ENCODE measurements around the gene GLI3.
A peak's percentile ranks its signal among the peaks of the same experiment; 100 is the strongest.

The GLI3 gene

DNA sequence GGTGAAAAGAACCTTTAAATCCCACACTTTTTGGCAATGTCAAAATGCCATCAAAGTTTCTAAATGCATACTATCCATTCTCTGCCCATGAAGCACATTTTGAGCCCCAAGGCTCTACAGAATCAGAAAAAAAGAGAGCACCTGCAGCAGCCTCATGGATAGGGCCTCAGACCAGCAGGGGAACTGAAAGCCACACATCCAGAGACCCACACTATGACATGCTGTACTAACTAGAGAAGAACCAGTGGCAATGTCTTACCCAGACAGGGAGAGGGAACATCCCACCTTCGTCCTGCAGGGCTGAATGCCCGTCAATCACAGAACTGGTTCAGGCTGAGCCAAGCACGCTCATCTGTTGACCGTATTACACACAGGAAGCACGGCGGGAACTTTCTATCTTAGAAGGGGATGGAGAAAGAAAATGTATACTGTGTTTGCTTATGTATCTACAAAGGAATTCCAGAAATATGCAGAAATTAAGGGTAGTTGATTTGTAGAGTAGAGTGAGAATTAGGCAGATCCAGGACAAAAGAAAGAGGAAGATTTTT is 237.2 kb downstream of the GLI3 start:
- Histone ChIP-seq H3K27ac (ENCODE audit: insufficient read depth, low read depth, low read length, poor library complexity, severe bottlenecking) (no peak overlapping the region), H3K9me3 (ENCODE audit: control insufficient read depth, low read length) (no peaks in the 10 kb centered on the region), H3K4me3 (ENCODE audit: insufficient read depth, low read depth, low read length) (no peak overlapping the region), H3K27me3 (ENCODE audit: control insufficient read depth, insufficient read depth, low read length, poor library complexity, severe bottlenecking) (no peaks in the 10 kb centered on the region), H3K4me1 (ENCODE audit: control insufficient read depth, insufficient read depth, low read length) (no peaks in the 10 kb centered on the region), H3K36me3 (ENCODE audit: control insufficient read depth, insufficient read depth, low read length) (peaks cover 17% of the 10 kb centered on the region)
- 93 to 95% methylated on average over 6 of the region's 6 CpGs for WGBS, 2 experiments

DNA sequence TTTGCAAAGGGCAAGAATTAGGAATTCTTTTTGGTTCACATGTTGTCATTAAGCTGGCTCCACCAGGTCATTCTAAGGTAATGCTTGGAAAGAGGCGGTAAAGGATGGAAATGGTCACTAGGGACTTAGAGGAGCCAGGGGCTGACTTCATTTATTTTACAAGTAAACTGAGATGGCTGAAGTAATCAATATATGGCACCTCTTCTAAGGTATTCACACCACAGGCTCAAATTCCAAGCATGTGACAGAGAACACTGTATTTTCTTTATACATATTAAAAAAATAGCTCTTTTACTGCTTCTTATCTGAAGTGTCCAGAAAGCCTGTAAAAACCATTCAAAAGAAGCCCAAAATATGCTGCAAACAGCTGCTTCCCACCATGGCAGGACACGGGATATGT is 239.0 kb downstream of the GLI3 start:
- Histone ChIP-seq H3K4me1 (ENCODE audit: control insufficient read depth, insufficient read depth, low read length) (no peaks in the 10 kb centered on the region), H3K36me3 (ENCODE audit: control insufficient read depth, insufficient read depth, low read length) (peaks cover 17% of the 10 kb centered on the region), H3K9me3 (ENCODE audit: control insufficient read depth, low read length) (no peaks in the 10 kb centered on the region), H3K27ac (ENCODE audit: insufficient read depth, low read depth, low read length, poor library complexity, severe bottlenecking) (no peak overlapping the region), H3K27me3 (ENCODE audit: control insufficient read depth, insufficient read depth, low read length, poor library complexity, severe bottlenecking) (no peaks in the 10 kb centered on the region), H3K4me3 (ENCODE audit: insufficient read depth, low read depth, low read length) (no peak overlapping the region)
- WGBS, 2 experiments: 93 to 95% methylated on average over 2 of the region's 2 CpGs

DNA sequence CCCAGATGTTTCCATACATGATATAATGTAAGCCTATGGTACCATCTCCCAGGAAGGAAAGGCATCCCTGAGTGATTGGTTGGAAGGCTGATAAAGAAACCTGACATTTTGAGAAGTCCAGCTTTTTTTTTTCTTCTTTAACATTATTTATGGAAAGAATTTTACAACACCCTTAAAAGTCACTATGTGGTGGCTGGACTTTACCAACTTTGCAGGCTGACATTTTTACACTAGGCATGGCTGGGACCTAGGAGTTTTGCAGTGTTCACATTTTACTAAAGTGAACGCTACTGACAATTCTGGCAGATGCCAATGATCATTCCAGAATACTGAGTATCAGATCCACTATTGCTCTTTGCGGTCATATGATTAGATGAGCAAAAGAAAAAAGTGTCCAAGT is 239.9 kb downstream of the GLI3 start:
- H3K4me1 ChIP-seq (ENCODE audit: control insufficient read depth, insufficient read depth, low read length): no peaks in the 10 kb centered on the region
- H3K36me3 ChIP-seq (ENCODE audit: control insufficient read depth, insufficient read depth, low read length): peaks cover 10% of the 10 kb centered on the region
- no peak overlapping the region for H3K27ac ChIP-seq (ENCODE audit: insufficient read depth, low read depth, low read length, poor library complexity, severe bottlenecking)
- H3K9me3 ChIP-seq (ENCODE audit: control insufficient read depth, low read length): no peaks in the 10 kb centered on the region
- 94 to 99% methylated on average over 2 of the region's 2 CpGs for WGBS, 2 experiments
- no peak overlapping the region for H3K4me3 ChIP-seq (ENCODE audit: insufficient read depth, low read depth, low read length)
- H3K27me3 ChIP-seq (ENCODE audit: control insufficient read depth, insufficient read depth, low read length, poor library complexity, severe bottlenecking): no peaks in the 10 kb centered on the region

DNA sequence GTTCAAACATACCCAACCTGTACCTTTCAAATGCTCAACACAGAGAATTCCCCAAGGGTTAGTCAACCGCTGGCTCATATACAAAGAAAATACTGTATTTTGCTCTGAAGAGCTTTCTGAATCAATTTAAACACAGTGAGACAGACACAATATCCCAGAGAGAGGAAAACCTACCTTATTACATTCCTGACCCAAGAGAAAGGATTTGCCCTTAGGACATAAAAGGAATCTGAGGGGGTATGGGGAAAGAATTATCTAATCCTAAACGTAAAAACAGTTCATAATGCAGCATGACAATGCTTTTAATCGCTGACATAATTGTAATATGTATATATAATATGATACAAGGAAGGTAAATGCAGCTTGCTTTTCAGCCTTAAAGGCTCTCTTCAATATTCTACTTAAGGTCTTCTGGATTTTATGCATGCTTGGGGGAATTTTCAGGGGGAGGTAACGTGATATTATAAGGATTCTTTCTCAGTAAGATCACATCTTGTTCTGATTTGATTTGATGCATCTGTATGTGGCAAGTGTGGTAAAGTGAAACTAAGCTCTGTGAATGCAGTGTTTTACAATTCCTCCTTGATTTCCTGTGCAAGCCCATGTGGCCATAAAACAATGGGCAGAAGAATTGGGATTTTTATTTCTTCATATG is 240.5 kb downstream of the GLI3 start:
- H3K4me3 ChIP-seq (ENCODE audit: insufficient read depth, low read depth, low read length): no peak overlapping the region
- 93 to 100% methylated on average over 2 of the region's 4 CpGs for WGBS, 2 experiments
- H3K27me3 ChIP-seq (ENCODE audit: control insufficient read depth, insufficient read depth, low read length, poor library complexity, severe bottlenecking): no peaks in the 10 kb centered on the region
- H3K27ac ChIP-seq (ENCODE audit: insufficient read depth, low read depth, low read length, poor library complexity, severe bottlenecking): no peak overlapping the region
- peaks cover 10% of the 10 kb centered on the region for H3K36me3 ChIP-seq (ENCODE audit: control insufficient read depth, insufficient read depth, low read length)
- H3K9me3 ChIP-seq (ENCODE audit: control insufficient read depth, low read length): no peaks in the 10 kb centered on the region
- no peaks in the 10 kb centered on the region for H3K4me1 ChIP-seq (ENCODE audit: control insufficient read depth, insufficient read depth, low read length)

DNA sequence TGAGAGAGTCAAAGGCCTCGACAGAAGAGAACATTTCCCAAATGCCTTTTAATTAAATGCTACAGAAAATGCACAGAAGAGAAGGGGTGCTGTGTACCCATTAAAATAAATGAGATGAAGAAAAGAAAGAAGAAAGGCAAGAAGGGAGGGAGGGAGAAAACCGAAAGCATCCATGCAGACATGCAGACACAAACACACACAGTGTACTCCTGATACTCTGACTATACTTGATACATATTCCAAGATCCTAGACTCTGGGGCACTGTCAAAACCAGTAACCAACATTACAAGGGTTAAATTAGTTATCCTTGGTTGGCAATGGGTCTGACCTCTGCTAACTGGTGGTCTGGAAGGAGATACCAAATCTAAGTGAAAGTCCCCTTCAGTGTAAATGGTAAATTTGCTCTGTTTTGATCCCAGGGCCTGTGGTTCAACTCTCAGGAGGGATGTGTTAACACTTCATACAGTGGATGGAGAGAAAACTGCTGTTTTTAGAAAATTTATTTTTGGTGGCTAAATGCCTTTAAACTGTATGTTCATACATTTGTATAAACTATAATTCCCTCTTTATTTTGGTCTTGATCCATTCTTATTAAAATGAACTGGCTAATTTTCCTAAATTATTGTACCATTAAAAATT is 241.3 kb downstream of the GLI3 start:
- no peaks in the 10 kb centered on the region for H3K27me3 ChIP-seq (ENCODE audit: control insufficient read depth, insufficient read depth, low read length, poor library complexity, severe bottlenecking)
- no peak overlapping the region for H3K4me3 ChIP-seq (ENCODE audit: insufficient read depth, low read depth, low read length)
- 95% methylated on average over 2 of the region's 2 CpGs; no CpG with 5 or more reads in 1 of the 2 experiments for WGBS, 2 experiments
- no peak overlapping the region for H3K27ac ChIP-seq (ENCODE audit: insufficient read depth, low read depth, low read length, poor library complexity, severe bottlenecking)
- no peaks in the 10 kb centered on the region for H3K4me1 ChIP-seq (ENCODE audit: control insufficient read depth, insufficient read depth, low read length)
- H3K36me3 ChIP-seq (ENCODE audit: control insufficient read depth, insufficient read depth, low read length): peaks cover 10% of the 10 kb centered on the region
- H3K9me3 ChIP-seq (ENCODE audit: control insufficient read depth, low read length): no peaks in the 10 kb centered on the region

DNA sequence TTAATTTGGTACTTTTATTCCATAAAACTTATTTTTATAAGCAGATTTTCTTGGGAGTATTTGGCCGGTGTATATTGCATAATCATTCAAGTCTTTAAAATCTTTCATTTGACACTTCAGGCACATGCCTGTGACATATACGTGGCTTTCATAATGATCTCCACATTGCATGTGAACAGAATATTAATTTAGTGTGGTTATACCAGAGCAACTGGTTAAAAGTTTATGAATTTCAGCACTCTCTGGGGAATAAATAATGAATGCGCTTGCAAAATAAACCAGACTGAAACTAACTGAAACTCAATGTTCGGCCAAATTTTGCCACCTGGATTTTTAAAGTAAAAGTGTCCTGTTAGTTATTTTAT is 242.3 kb downstream of the GLI3 start:
- WGBS, 2 experiments: 82 to 95% methylated on average over 3 to 4 of the region's 4 CpGs

DNA sequence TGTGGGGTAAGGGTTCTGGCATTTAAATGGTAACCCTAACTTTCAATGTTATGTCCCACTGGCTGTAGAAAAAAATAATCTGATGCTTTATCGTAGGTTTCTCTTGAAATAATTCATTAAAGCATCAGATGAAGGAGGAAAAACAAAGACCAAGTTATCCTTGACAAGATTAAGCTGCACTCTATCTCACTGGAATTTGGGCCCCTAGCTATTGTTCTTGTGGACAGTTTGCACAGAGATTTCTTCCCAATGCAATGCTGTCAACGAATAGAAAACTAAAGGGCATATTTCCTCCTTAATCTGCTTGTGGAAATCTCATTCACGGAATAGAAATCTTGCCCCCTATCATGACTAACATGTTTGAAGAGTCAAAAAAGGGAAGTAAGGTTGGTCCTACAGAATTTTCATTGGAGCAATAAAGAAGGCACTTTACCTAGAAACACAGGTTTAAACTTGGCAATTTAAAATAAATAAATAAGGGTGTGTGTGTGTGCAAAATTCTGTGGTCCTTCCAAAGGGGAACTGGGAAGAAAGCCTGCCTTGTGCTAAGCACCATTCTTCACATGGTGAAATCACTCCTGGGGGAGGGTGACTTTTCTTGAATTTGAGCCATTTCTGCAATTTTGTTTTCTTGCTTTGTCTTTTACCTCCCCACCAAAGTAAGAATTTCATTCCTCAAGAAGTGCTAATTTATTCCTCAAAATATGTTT is 242.8 kb downstream of the GLI3 start:
- Histone ChIP-seq H3K27me3 (ENCODE audit: control insufficient read depth, insufficient read depth, low read length, poor library complexity, severe bottlenecking) (no peaks in the 10 kb centered on the region), H3K27ac (ENCODE audit: insufficient read depth, low read depth, low read length, poor library complexity, severe bottlenecking) (no peak overlapping the region), H3K4me1 (ENCODE audit: control insufficient read depth, insufficient read depth, low read length) (no peaks in the 10 kb centered on the region), H3K9me3 (ENCODE audit: control insufficient read depth, low read length) (no peaks in the 10 kb centered on the region), H3K4me3 (ENCODE audit: insufficient read depth, low read depth, low read length) (no peak overlapping the region), H3K36me3 (ENCODE audit: control insufficient read depth, insufficient read depth, low read length) (peaks cover 7% of the 10 kb centered on the region)
- 93 to 96% methylated on average over 3 of the region's 3 CpGs for WGBS, 2 experiments

More for the DNA sequence above, 242.3 kb downstream of the GLI3 start:
- no peaks in the 10 kb centered on the region for H3K4me1 ChIP-seq (ENCODE audit: control insufficient read depth, insufficient read depth, low read length)
- H3K9me3 ChIP-seq (ENCODE audit: control insufficient read depth, low read length): no peaks in the 10 kb centered on the region
- H3K36me3 ChIP-seq (ENCODE audit: control insufficient read depth, insufficient read depth, low read length): peaks cover 9% of the 10 kb centered on the region
- no peak overlapping the region for H3K4me3 ChIP-seq (ENCODE audit: insufficient read depth, low read depth, low read length)
- no peak overlapping the region for H3K27ac ChIP-seq (ENCODE audit: insufficient read depth, low read depth, low read length, poor library complexity, severe bottlenecking)
- no peaks in the 10 kb centered on the region for H3K27me3 ChIP-seq (ENCODE audit: control insufficient read depth, insufficient read depth, low read length, poor library complexity, severe bottlenecking)

DNA sequence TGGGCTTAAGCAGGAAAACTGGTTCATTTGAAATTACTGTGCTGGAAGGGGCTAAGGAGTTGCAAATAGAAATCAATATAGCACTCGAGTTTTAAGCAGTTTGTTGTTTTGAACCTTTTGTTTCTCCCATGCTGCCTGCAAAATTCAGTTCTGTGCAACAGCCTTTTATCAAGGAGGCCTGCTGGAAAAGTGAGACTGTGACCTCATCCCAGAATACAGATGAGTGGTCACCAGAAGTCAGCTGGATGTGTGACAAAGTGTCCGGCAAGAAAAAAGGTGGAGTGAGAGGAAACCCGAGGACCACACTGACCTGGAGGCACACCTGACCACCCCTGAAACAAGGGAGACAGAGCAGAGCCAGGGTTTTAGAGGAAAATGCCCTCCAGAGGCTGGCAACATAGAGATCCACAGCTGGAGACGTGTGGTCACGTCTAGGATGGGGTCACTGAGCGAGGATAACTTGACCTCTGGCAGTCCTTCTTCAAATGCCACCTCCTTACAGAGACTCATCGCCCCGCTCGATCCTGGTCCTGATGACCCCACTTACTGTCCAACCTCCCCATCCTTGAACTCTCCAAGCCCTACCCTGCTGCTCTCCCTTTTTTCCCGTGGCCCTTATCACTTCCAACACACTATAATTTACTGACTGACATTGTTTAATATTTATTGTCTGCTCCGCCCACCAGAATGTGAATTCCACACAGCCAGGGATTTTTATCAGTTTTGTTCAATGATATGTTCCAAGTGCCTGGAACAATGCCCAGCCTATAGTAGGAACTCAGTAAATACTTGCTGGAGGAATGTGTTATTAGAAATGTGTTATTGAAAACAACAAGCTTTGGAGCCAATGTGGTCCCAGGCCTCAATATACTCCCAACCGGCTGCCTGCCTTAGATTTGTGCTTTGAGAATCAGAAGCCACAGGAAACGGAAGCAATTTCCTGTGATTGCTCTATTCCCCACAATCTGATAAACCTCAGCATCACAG is 243.8 kb downstream of the GLI3 start:
- H3K4me1 ChIP-seq (ENCODE audit: control insufficient read depth, insufficient read depth, low read length): peaks cover 3% of the 10 kb centered on the region
- 88% methylated on average over 13 of the region's 13 CpGs for WGBS, 2 experiments
- peaks cover under 1% of the 10 kb centered on the region for H3K36me3 ChIP-seq (ENCODE audit: control insufficient read depth, insufficient read depth, low read length)
- no peaks in the 10 kb centered on the region for H3K27me3 ChIP-seq (ENCODE audit: control insufficient read depth, insufficient read depth, low read length, poor library complexity, severe bottlenecking)
- peak overlapping the region; percentile 44 for H3K27ac ChIP-seq (ENCODE audit: insufficient read depth, low read depth, low read length, poor library complexity, severe bottlenecking)
- H3K4me3 ChIP-seq (ENCODE audit: insufficient read depth, low read depth, low read length): no peak overlapping the region
- H3K9me3 ChIP-seq (ENCODE audit: control insufficient read depth, low read length): no peaks in the 10 kb centered on the region

DNA sequence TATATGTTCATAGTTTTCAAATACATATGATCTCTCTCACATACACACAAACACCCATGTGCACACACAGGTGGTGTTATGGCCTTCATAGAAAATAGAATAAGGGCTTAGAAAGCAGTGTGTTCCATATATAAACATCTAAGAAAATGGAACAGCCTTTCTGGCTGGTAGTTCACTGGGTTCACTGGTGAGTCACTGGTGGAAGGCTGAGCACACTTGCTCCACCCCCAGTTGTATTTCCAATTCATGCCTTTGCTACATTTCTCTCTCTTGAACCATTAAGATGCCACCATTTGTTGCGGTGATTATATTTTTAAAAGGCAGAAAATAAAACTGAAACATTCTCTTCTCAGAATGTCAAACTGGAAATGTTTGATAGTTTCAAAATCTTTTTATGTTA is 252.1 kb downstream of the GLI3 start:
- Histone ChIP-seq H3K9me3 (ENCODE audit: control insufficient read depth, low read length) (no peaks in the 10 kb centered on the region), H3K27me3 (ENCODE audit: control insufficient read depth, insufficient read depth, low read length, poor library complexity, severe bottlenecking) (no peaks in the 10 kb centered on the region), H3K27ac (ENCODE audit: insufficient read depth, low read depth, low read length, poor library complexity, severe bottlenecking) (no peak overlapping the region), H3K4me1 (ENCODE audit: control insufficient read depth, insufficient read depth, low read length) (peaks cover 3% of the 10 kb centered on the region), H3K4me3 (ENCODE audit: insufficient read depth, low read depth, low read length) (no peak overlapping the region), H3K36me3 (ENCODE audit: control insufficient read depth, insufficient read depth, low read length) (peaks cover 4% of the 10 kb centered on the region)
- 100% methylated on average over 1 of the region's 1 CpG; no CpG with 5 or more reads in 1 of the 2 experiments for WGBS, 2 experiments

All from ectodermal cell (in vitro differentiated cells).